CD14-positive monocyte (primary cell): ENCODE results near the gene SLC24A4. TPM values are rescaled to one million over a fixed set of nuclear protein-coding genes. Genes with fewer than 3 reads are reported as not detected.

Experiments used
- DNase-seq, 3 donors: peaks; one replicate each; pipeline ENCODE4 v3.0.0-alpha.2; 2011 to 2022
- H2AFZ ChIP-seq: 2 replicates; pipeline ENCODE4 v1.6.0; 2012; ENCODE audit warnings: mild to moderate bottlenecking, low read depth, low read length, inconsistent platforms; ENCODE audit not compliant: insufficient read depth, poor library complexity, severe bottlenecking
- H3K27ac ChIP-seq, 2 donors: 1 replicate in 1 of 2; 2 replicates in 1 of 2; pipeline ENCODE4 v1.5.1; 2012 to 2013; ENCODE audit warnings: low read length in 2 of 2, control low read depth in 1 of 2, inconsistent platforms in 1 of 2, low read depth in 1 of 2, mild to moderate bottlenecking in 1 of 2
- H3K27me3 ChIP-seq, 2 donors: one replicate each; pipeline versions ENCODE4 v1.6.0 to v1.6.1; 2011 to 2013; ENCODE audit warnings: low read length in 2 of 2; ENCODE audit not compliant: control insufficient read depth in 2 of 2, insufficient read depth in 2 of 2
- H3K36me3 ChIP-seq, 2 donors: replicated peaks in 1 of 2; 1 replicate in 1 of 2; 2 replicates in 1 of 2; pipeline versions ENCODE4 v1.5.1 to v1.6.1; 2012 to 2013; ENCODE audit warnings: low read length in 2 of 2, control low read depth in 1 of 2, inconsistent platforms in 1 of 2, mild to moderate bottlenecking in 1 of 2; ENCODE audit not compliant: insufficient read depth in 2 of 2, control insufficient read depth in 1 of 2
- H3K4me1 ChIP-seq, 2 donors: 1 replicate in 1 of 2; 2 replicates in 1 of 2; pipeline versions ENCODE4 v1.5.1 to v1.6.1; 2012 to 2013; ENCODE audit warnings: low read length in 2 of 2, control low read depth in 1 of 2, inconsistent platforms in 1 of 2, mild to moderate bottlenecking in 1 of 2, moderate library complexity in 1 of 2; ENCODE audit not compliant: insufficient read depth in 2 of 2, control insufficient read depth in 1 of 2
- H3K4me2 ChIP-seq: replicated peaks from 2 replicates; pipeline ENCODE3; 2012; ENCODE audit warnings: low read length, moderate library complexity, mild to moderate bottlenecking; ENCODE audit not compliant: poor library complexity, severe bottlenecking; ENCODE audit errors: extremely low read depth
- H3K4me3 ChIP-seq, 3 experiments: fragments of 200-600 bp in 1 of 3; sonication (generic) in 1 of 3; replicated peaks in 1 of 3; 1 replicate in 2 of 3; 2 replicates in 1 of 3; pipeline ENCODE4 v1.5.1; 2011 to 2013; ENCODE audit warnings: low read length in 3 of 3, mild to moderate bottlenecking in 3 of 3, control low read depth in 2 of 3, low read depth in 2 of 3, inconsistent platforms in 1 of 3, moderate library complexity in 1 of 3
- H3K79me2 ChIP-seq: 2 replicates; pipeline ENCODE4 v1.6.0; 2012; ENCODE audit warnings: mild to moderate bottlenecking, control low read depth, inconsistent platforms, low read length, moderate library complexity; ENCODE audit not compliant: insufficient read depth
- H3K9ac ChIP-seq: 2 replicates; pipeline ENCODE4 v1.6.0; 2017; ENCODE audit warnings: low read length, mild to moderate bottlenecking; ENCODE audit not compliant: insufficient read depth, poor library complexity, severe bottlenecking
- H3K9me3 ChIP-seq, 2 donors: replicated peaks in 1 of 2; 1 replicate in 1 of 2; 2 replicates in 1 of 2; pipeline versions ENCODE4 v1.5.1 to v1.6.1; 2012 to 2013; ENCODE audit warnings: low read length in 2 of 2, control low read depth in 1 of 2; ENCODE audit not compliant: control insufficient read depth in 1 of 2, insufficient read depth in 1 of 2
- H4K20me1 ChIP-seq: 2 replicates; pipeline ENCODE4 v1.6.0; 2012; ENCODE audit warnings: mild to moderate bottlenecking, low read length, control low read depth, moderate library complexity; ENCODE audit not compliant: insufficient read depth
- H3K27ac Mint-ChIP-seq, 7 donors: one replicate each; pipeline ENCODE4 v1.8.0; 2020; ENCODE audit warnings: mild to moderate bottlenecking in 7 of 7, mixed read lengths in 7 of 7, moderate library complexity in 6 of 7, inconsistent platforms in 2 of 7
- H3K27me3 Mint-ChIP-seq, 3 donors: one replicate each; pipeline ENCODE4 v1.8.0; 2021 to 2022; ENCODE audit warnings: low read depth in 3 of 3, mild to moderate bottlenecking in 3 of 3, mixed read lengths in 3 of 3, moderate library complexity in 3 of 3, inconsistent platforms in 1 of 3
- H3K36me3 Mint-ChIP-seq, 2 donors: one replicate each; pipeline ENCODE4 v1.8.0; 2020; ENCODE audit warnings: mixed read lengths in 2 of 2, inconsistent platforms in 1 of 2, mild to moderate bottlenecking in 1 of 2
- H3K4me1 Mint-ChIP-seq: one replicate; pipeline ENCODE4 v1.8.0; 2020; ENCODE audit warnings: mild to moderate bottlenecking, mixed read lengths
- H3K4me3 Mint-ChIP-seq, 2 donors: one replicate each; pipeline ENCODE4 v1.8.0; 2020; ENCODE audit warnings: mild to moderate bottlenecking in 2 of 2, mixed read lengths in 2 of 2, moderate library complexity in 1 of 2
- H3K9me3 Mint-ChIP-seq, 7 donors: one replicate each; pipeline ENCODE4 v1.8.0; 2020 to 2022; ENCODE audit warnings: mixed read lengths in 7 of 7, mild to moderate bottlenecking in 6 of 7, moderate library complexity in 6 of 7, inconsistent platforms in 2 of 7
- CTCF ChIP-seq: fragments of 200-600 bp; IDR thresholded peaks from one replicate; pipeline ENCODE4 v1.8.0; 2022; ENCODE audit warnings: antibody characterized with exemption, mild to moderate bottlenecking
- WGBS: methylation state at CpG from one replicate; pipeline ENCODE4 v1.1.5; 2013; ENCODE audit warnings: missing lambda C conversion rate; ENCODE audit not compliant: insufficient coverage; 5-methylcytosine and 5-hydroxymethylcytosine counted together
- intact Hi-C, 2 donors: fragments of 100-400 bp; cut with micrococcal nuclease; formaldehyde crosslinking; loops; one replicate each; pipeline versions ENCODE4 v1.15.0 to v1.15.1; 2023
- polyA plus RNA-seq, 3 donors: library from polyadenylated mRNA; depleted of rRNA in 1 of 3; unstranded in 2 of 3; stranded (reverse) in 1 of 3; fragments of 300-500 nt in 2 of 3; fragments of >200 nt in 1 of 3; fragmentation: Illumina TruSeq in 2 of 3; gene quantifications; 1 replicate in 2 of 3; 2 replicates in 1 of 3; pipeline ENCODE4 v1.2.3, GENCODE V29; 2012 to 2021

The SLC24A4 gene
- polyA plus RNA-seq, 3 donors, result 20.0 to 41.9 (median 26.5) TPM

- Mint-ChIP-seq H3K4me1 (peaks cover 85% of the 10 kb centered on the region), H3K9me3 (peaks cover 0 to 2% (median 0%) of the 10 kb centered on the region in 7 donors), H3K4me3 (no peak overlapping the region), H3K27me3 (peaks cover 0 to 3% (median 0%) of the 10 kb centered on the region in 3 donors), H3K27ac (peak overlapping the region in 5 of 7 donors; percentile 4 to 85 (median 50)), H3K36me3 (peaks cover 62 to 80% of the 10 kb centered on the region in 2 donors)
- 97% methylated on average over 7 of the region's 7 CpGs for WGBS
- H3K79me2 ChIP-seq, result peaks cover 85% of the 10 kb centered on the region
- intact Hi-C loops, result no loop called here
- peaks cover 31 to 52% of the 10 kb centered on the region in 2 donors for H3K36me3 ChIP-seq
- no peak for TF ChIP-seq CTCF
- no peaks in the 10 kb centered on the region for H3K9me3 ChIP-seq
- H4K20me1 ChIP-seq, result peaks cover 18% of the 10 kb centered on the region
- H3K4me2 ChIP-seq, result no peak overlapping the region
- peaks cover 50 to 88% of the 10 kb centered on the region in 2 donors for H3K4me1 ChIP-seq
- peak overlapping the region in 1 of 2 donors; percentile 43 for H3K27ac ChIP-seq
- no peaks in the 10 kb centered on the region for H3K27me3 ChIP-seq
- H3K9ac ChIP-seq, result no peak overlapping the region
- H3K4me3 ChIP-seq, result no peak overlapping the region
- no peak for DNase-seq
- no peak overlapping the region for H2AFZ ChIP-seq
These were observed 161.3 kb downstream of the SLC24A4 start for GRCh38 chr14:92484132-92484823.

GRCh38 chr14:92486881-92487280, 163.9 kb downstream of the SLC24A4 start:
- Histone ChIP-seq H3K9me3 (no peaks in the 10 kb centered on the region), H3K27ac (peak overlapping the region in 1 of 2 donors; percentile 97), H3K4me3 (peak overlapping the region in 1 of 3 experiments; percentile 44), H3K4me2 (peak overlapping the region; percentile 56), H2AFZ (no peak overlapping the region), H3K27me3 (no peaks in the 10 kb centered on the region), H3K4me1 (peaks cover 63 to 100% of the 10 kb centered on the region in 2 donors), H4K20me1 (peaks cover 12% of the 10 kb centered on the region), H3K36me3 (peaks cover 36 to 64% of the 10 kb centered on the region in 2 donors), H3K9ac (peak overlapping the region; percentile 64), H3K79me2 (peaks cover 73% of the 10 kb centered on the region)
- DNase-seq, result no peak
- no CpG with 5 or more reads among the region's 4 CpGs for WGBS
- intact Hi-C loops, result loop anchor here in 1 of 2 donors (2.0 kb wide), 1 partner anchor 14 kb away; no protein-coding TSS in a partner anchor
- Mint-ChIP-seq H3K4me3 (peak overlapping the region in 1 of 2 donors; percentile 69), H3K27me3 (peaks cover 0 to 3% (median 0%) of the 10 kb centered on the region in 3 donors), H3K4me1 (peaks cover 91% of the 10 kb centered on the region), H3K9me3 (peaks cover 0 to 2% (median 0%) of the 10 kb centered on the region in 7 donors), H3K27ac (peak overlapping the region; percentile 90 to 99 (median 97)), H3K36me3 (peaks cover 81 to 86% of the 10 kb centered on the region in 2 donors)
- TF ChIP-seq CTCF, result no peak
